ENCODE results near the gene PIGU.

DNA sequence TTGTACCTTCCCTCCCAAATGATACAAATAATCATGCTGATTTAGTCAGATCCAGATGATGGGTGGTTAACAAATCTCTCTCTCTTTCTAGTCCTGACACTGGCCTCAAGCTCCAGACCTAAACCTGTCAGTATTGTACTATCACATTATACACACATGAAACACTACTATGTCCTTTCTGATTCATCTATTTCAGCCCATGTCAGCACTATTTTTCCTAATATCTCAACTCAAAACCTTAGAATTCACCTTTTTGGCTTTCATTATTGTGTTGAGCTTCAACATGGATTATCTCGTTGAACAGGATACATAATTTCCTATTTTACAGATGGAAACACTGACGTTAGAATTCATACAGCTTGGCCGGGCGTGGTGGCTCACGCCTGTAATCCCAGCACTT is 3.5 kb downstream of the PIGU start:
- TF ChIP-seq GATA2 (IDR thresholded peaks at IDR 0.05; ENCODE audit: low read depth, low read length) (no peak), GATA3 (IDR thresholded peaks at IDR 0.05; ENCODE audit: low read depth, low read length) (no peak)

Data from SH-SY5Y (cell line).